Measurements from ENCODE around the gene RPL36A. TPM values are rescaled to one million over a fixed set of nuclear protein-coding genes. Genes with fewer than 3 reads are reported as not detected.
A peak's percentile ranks its signal among the peaks of the same experiment; 100 is the strongest.

The RPL36A gene
- total and polyA plus RNA-seq, 9 of the 15 experiments (the other 6 are each of a cell fraction or from before 2014, with no cell fraction given), result 412 to 4,539 (median 3,209) TPM

GRCh38 chrX:101348452-101349192, 42.2 kb upstream of the RPL36A start, which contains the start of gene TIMM8A (continued):
- TF ChIP-seq EGR1 (conservative IDR thresholded peaks at IDR 0.05) (peak; percentile 81), ZNF655 (CRISPR knock-in tag; IDR thresholded peaks at IDR 0.05) (no peak), ZNF311 (CRISPR knock-in tag; IDR thresholded peaks at IDR 0.05) (no peak), CEBPG (CRISPR knock-in tag; IDR thresholded peaks at IDR 0.05) (no peak), CEBPG (tag; conservative IDR thresholded peaks at IDR 0.05 in 1 of 2, IDR thresholded peaks at IDR 0.05 in 1 of 2) (no peak), ZC3H8 (IDR thresholded peaks at IDR 0.05) (no peak), CTCF (IDR thresholded peaks at IDR 0.05 in 2 of 3, conservative IDR thresholded peaks at IDR 0.05 in 1 of 3; ENCODE audit: insufficient read depth in 2 of 3, low read depth in 1 of 3, low read length in 3 of 3) (0 out of 6 replicates have a peak, but pooled peaks of 1 of the 3 experiments have one; percentile 10), SIX5 (IDR thresholded peaks at IDR 0.05; ENCODE audit: borderline replicate concordance in 1 of 2, insufficient read depth in 1 of 2, low read depth in 1 of 2, low read length in 2 of 2) (no peak), NONO (IDR thresholded peaks at IDR 0.05; ENCODE audit: low read depth in 2 of 2, low read length in 1 of 2) (no peak), KAT8 (IDR thresholded peaks at IDR 0.05; ENCODE audit: low read depth) (no peak), ZNF551 (CRISPR knock-in tag; IDR thresholded peaks at IDR 0.05) (no peak), MYNN (IDR thresholded peaks at IDR 0.05) (no peak; the same call in 1 of the 2 replicates), MYNN (CRISPR knock-in tag; IDR thresholded peaks at IDR 0.05) (no peak), RFX7 (CRISPR knock-in tag; IDR thresholded peaks at IDR 0.05) (no peak), ZNF224 (CRISPR knock-in tag; IDR thresholded peaks at IDR 0.05) (no peak), THAP7 (CRISPR knock-in tag; IDR thresholded peaks at IDR 0.05) (no peak), ZEB2 (IDR thresholded peaks at IDR 0.05) (0 out of 2 replicates have a peak, but pooled peaks have one; percentile 57), NCOR1 (IDR thresholded peaks at IDR 0.05) (no peak), ZNF431 (CRISPR knock-in tag; IDR thresholded peaks at IDR 0.05) (peak; percentile 69), ZNF639 (CRISPR knock-in tag; conservative IDR thresholded peaks at IDR 0.05 in 1 of 2, IDR thresholded peaks at IDR 0.05 in 1 of 2) (0 out of 4 replicates have a peak, but pooled peaks of 1 of the 2 experiments have one; percentile 37), ASH1L (IDR thresholded peaks at IDR 0.05; ENCODE audit: borderline replicate concordance, low read depth, partially characterized antibody) (no peak), BRCA1 (IDR thresholded peaks at IDR 0.05) (no peak), BRCA1 (CRISPR knock-in tag; IDR thresholded peaks at IDR 0.05) (no peak), SIN3A (IDR thresholded peaks at IDR 0.05; ENCODE audit: borderline replicate concordance in 2 of 2, control insufficient read depth in 1 of 2, low read depth in 2 of 2, low read length in 2 of 2) (peak in 1 of 2 experiments; percentile 72; a peak in 1 of 4 replicates)

Data from K562 (cell line).